OCI-LY1 (cell line): Measurements from ENCODE around the gene DTNB.

Experiments used
- H2AFZ ChIP-seq: fragments of 200-600 bp; sonication (generic), shearing (Covaris generic); 2 replicates; pipeline ENCODE4 v1.6.0; 2014; ENCODE audit warnings: antibody characterized with exemption, mild to moderate bottlenecking, low read length
- H3F3A ChIP-seq: fragments of 200-600 bp; sonication (generic), shearing (Covaris generic); 2 replicates; pipeline ENCODE4 v1.6.0; 2014; ENCODE audit warnings: mild to moderate bottlenecking, antibody characterized with exemption, low read length, moderate library complexity; ENCODE audit not compliant: insufficient read depth
- H3K27ac ChIP-seq: fragments of 200-600 bp; sonication (generic); 2 replicates; pipeline ENCODE4 v1.5.1; 2014; ENCODE audit warnings: low read length, mixed run types, mild to moderate bottlenecking, low read depth; ENCODE audit not compliant: poor library complexity, severe bottlenecking
- H3K27me3 ChIP-seq: fragments of 200-600 bp; sonication (generic); 2 replicates; pipeline ENCODE4 v1.6.0; 2014; ENCODE audit warnings: antibody characterized with exemption, mild to moderate bottlenecking, low read length, moderate library complexity; ENCODE audit not compliant: insufficient read depth
- H3K36me3 ChIP-seq: fragments of 200-600 bp; sonication (generic); 2 replicates; pipeline ENCODE4 v1.6.1; 2014; ENCODE audit warnings: mild to moderate bottlenecking, antibody characterized with exemption, low read length, moderate library complexity, mixed read lengths; ENCODE audit not compliant: insufficient read depth
- H3K4me1 ChIP-seq: fragments of 200-600 bp; sonication (generic); 2 replicates; pipeline ENCODE4 v1.5.1; 2014; ENCODE audit warnings: mild to moderate bottlenecking, low read length, moderate library complexity; ENCODE audit not compliant: insufficient read depth, severe bottlenecking
- H3K4me2 ChIP-seq: fragments of 200-600 bp; sonication (generic), shearing (Covaris generic); 2 replicates; pipeline ENCODE4 v1.6.1; 2014; ENCODE audit warnings: low read length
- H3K4me3 ChIP-seq: fragments of 200-600 bp; sonication (generic); 2 replicates; pipeline ENCODE4 v1.5.1; 2014; ENCODE audit warnings: low read length, low read depth, mild to moderate bottlenecking, mixed read lengths; ENCODE audit not compliant: poor library complexity, severe bottlenecking
- H3K79me2 ChIP-seq: fragments of 200-600 bp; shearing (Covaris generic); 2 replicates; pipeline ENCODE4 v1.6.1; 2016; ENCODE audit warnings: mixed run types, low read length, mixed read lengths; ENCODE audit not compliant: insufficient read depth
- H3K9ac ChIP-seq: fragments of 200-600 bp; sonication (generic), shearing (Covaris generic); 2 replicates; pipeline ENCODE4 v1.6.1; 2014; ENCODE audit warnings: mild to moderate bottlenecking, low read length, mixed read lengths
- H3K9me2 ChIP-seq: fragments of 200-600 bp; sonication (generic), shearing (Covaris generic); 2 replicates; pipeline ENCODE4 v1.6.1; 2014; ENCODE audit warnings: low read depth, mild to moderate bottlenecking, low read length, mixed read lengths
- H3K9me3 ChIP-seq: fragments of 200-600 bp; shearing (Covaris generic); 2 replicates; pipeline ENCODE4 v1.6.1; 2014; ENCODE audit warnings: low read length, mixed read lengths
- H4K20me1 ChIP-seq: fragments of 200-600 bp; sonication (generic), shearing (Covaris generic); 2 replicates; pipeline ENCODE4 v1.6.0; 2016; ENCODE audit warnings: mild to moderate bottlenecking, low read length; ENCODE audit not compliant: insufficient read depth
- CTCF ChIP-seq: fragments of 200-600 bp; sonication (generic), shearing (Covaris generic); IDR thresholded peaks from 2 replicates; pipeline ENCODE4 v1.5.1; 2017; ENCODE audit warnings: mild to moderate bottlenecking, antibody characterized with exemption, low read length, moderate library complexity, mixed read lengths
- EZH2 ChIP-seq: fragments of 200-600 bp; sonication (generic), shearing (Covaris generic); IDR thresholded peaks from 2 replicates; pipeline ENCODE4 v1.8.0; 2017; ENCODE audit warnings: borderline replicate concordance, mixed run types, mild to moderate bottlenecking, antibody characterized with exemption, low read length, moderate library complexity, mixed read lengths

DTNB gene

GRCh38 chr2:25431604-25432003 is 241.8 kb downstream of the DTNB start:
- Histone ChIP-seq H3K27me3 (no peaks in the 10 kb centered on the region), H3F3A (no peaks in the 10 kb centered on the region), H3K9ac (no peak overlapping the region), H3K9me3 (no peaks in the 10 kb centered on the region), H3K79me2 (no peaks in the 10 kb centered on the region), H3K27ac (no peak overlapping the region), H3K9me2 (no peaks in the 10 kb centered on the region), H3K36me3 (no peaks in the 10 kb centered on the region; the same call in 1 of the 2 replicates), H2AFZ (no peak overlapping the region), H3K4me1 (no peaks in the 10 kb centered on the region), H3K4me3 (no peak overlapping the region), H3K4me2 (no peak overlapping the region), H4K20me1 (no peaks in the 10 kb centered on the region)
- TF ChIP-seq EZH2 = no peak
- no peak for TF ChIP-seq CTCF

- no peak overlapping the region for H3K27ac ChIP-seq
- H3K27me3 ChIP-seq = no peaks in the 10 kb centered on the region
- no peaks in the 10 kb centered on the region for H3K79me2 ChIP-seq
- no peaks in the 10 kb centered on the region for H3K4me1 ChIP-seq
- no peaks in the 10 kb centered on the region for H3F3A ChIP-seq
- no peak overlapping the region for H2AFZ ChIP-seq
- no peak overlapping the region for H3K4me3 ChIP-seq
- H3K9me2 ChIP-seq = no peaks in the 10 kb centered on the region
- TF ChIP-seq EZH2 = no peak
- no peak for TF ChIP-seq CTCF
- H3K9me3 ChIP-seq = no peaks in the 10 kb centered on the region
- H3K4me2 ChIP-seq = no peak overlapping the region
- H3K9ac ChIP-seq = no peak overlapping the region
- no peaks in the 10 kb centered on the region for H4K20me1 ChIP-seq
- no peaks in the 10 kb centered on the region; the same call in 1 of the 2 replicates for H3K36me3 ChIP-seq
These were observed 242.8 kb downstream of the DTNB start for GRCh38 chr2:25430556-25430955.

- Histone ChIP-seq H3K9me3 (no peaks in the 10 kb centered on the region), H3K27ac (no peak overlapping the region), H3K4me1 (peaks cover 7% of the 10 kb centered on the region), H3K36me3 (no peaks in the 10 kb centered on the region), H4K20me1 (no peaks in the 10 kb centered on the region), H2AFZ (no peak overlapping the region), H3K9ac (no peak overlapping the region), H3K9me2 (no peaks in the 10 kb centered on the region), H3K27me3 (no peaks in the 10 kb centered on the region; the same call in 1 of the 2 replicates), H3K4me3 (no peak overlapping the region), H3K4me2 (no peak overlapping the region), H3F3A (no peaks in the 10 kb centered on the region), H3K79me2 (no peaks in the 10 kb centered on the region)
- TF ChIP-seq EZH2 (no peak), CTCF (no peak)
These were observed 247.1 kb downstream of the DTNB start for GRCh38 chr2:25426326-25426725.
